H9 (cell line): ENCODE measurements around the gene IFNGR1. TPM values are rescaled to one million over a fixed set of nuclear protein-coding genes. Genes with fewer than 3 reads are reported as not detected.

Source experiments
- DNase-seq: peaks from one replicate; pipeline ENCODE4 v3.0.0-alpha.2; 2017
- H2AFZ ChIP-seq: one replicate; pipeline ENCODE4 v1.6.1; 2013; ENCODE audit warnings: mild to moderate bottlenecking, low read length, control low read depth, moderate library complexity
- H2AK5ac ChIP-seq: 2 replicates; pipeline ENCODE4 v1.6.1; 2013; ENCODE audit warnings: low read length, control low read depth, mixed read lengths; ENCODE audit not compliant: insufficient read length
- H2BK120ac ChIP-seq: one replicate; pipeline ENCODE4 v1.6.1; 2013; ENCODE audit warnings: low read depth, mild to moderate bottlenecking, low read length, control low read depth, inconsistent platforms; ENCODE audit not compliant: poor library complexity, severe bottlenecking
- H2BK12ac ChIP-seq: 2 replicates; pipeline ENCODE4 v1.6.1; 2013; ENCODE audit warnings: low read length, control low read depth, mixed read lengths, low read depth; ENCODE audit not compliant: insufficient read length
- H2BK15ac ChIP-seq: 2 replicates; pipeline ENCODE4 v1.6.1; 2013; ENCODE audit warnings: low read depth, low read length, control low read depth
- H2BK20ac ChIP-seq: one replicate; pipeline ENCODE4 v1.6.1; 2013; ENCODE audit warnings: low read depth, mild to moderate bottlenecking, low read length, control low read depth, inconsistent platforms; ENCODE audit not compliant: poor library complexity, severe bottlenecking
- H2BK5ac ChIP-seq: 2 replicates; pipeline ENCODE4 v1.6.1; 2013; ENCODE audit warnings: low read length, control low read depth, mixed read lengths; ENCODE audit not compliant: insufficient read length
- H3K14ac ChIP-seq: 2 replicates; pipeline ENCODE4 v1.6.1; 2013; ENCODE audit warnings: low read length, control low read depth; ENCODE audit not compliant: insufficient read depth
- H3K18ac ChIP-seq: 2 replicates; pipeline ENCODE4 v1.6.1; 2013; ENCODE audit warnings: low read depth, mild to moderate bottlenecking, mixed read lengths, low read length, control low read depth; ENCODE audit not compliant: insufficient read length
- H3K23ac ChIP-seq: 2 replicates; pipeline ENCODE4 v1.6.1; 2013; ENCODE audit warnings: low read length, control low read depth, mixed read lengths, low read depth; ENCODE audit not compliant: insufficient read length
- H3K23me2 ChIP-seq: 2 replicates; pipeline ENCODE4 v1.6.1; 2013; ENCODE audit warnings: low read depth, mild to moderate bottlenecking, mixed read lengths, low read length, control low read depth; ENCODE audit not compliant: insufficient read length, poor library complexity, severe bottlenecking
- H3K27ac ChIP-seq: 2 replicates; pipeline ENCODE4 v1.5.1; 2013; ENCODE audit warnings: low read length, control low read depth, mixed read lengths, low read depth; ENCODE audit not compliant: insufficient read length
- H3K27me3 ChIP-seq: 2 replicates; pipeline ENCODE4 v1.6.1; 2013; ENCODE audit warnings: low read length, control low read depth, inconsistent platforms; ENCODE audit not compliant: insufficient read depth
- H3K4ac ChIP-seq: 2 replicates; pipeline ENCODE4 v1.6.1; 2013; ENCODE audit warnings: low read depth, mild to moderate bottlenecking, control low read depth, inconsistent platforms, low read length, moderate library complexity
- H3K4me1 ChIP-seq: 2 replicates; pipeline ENCODE4 v1.6.1; 2013; ENCODE audit warnings: low read length, control low read depth, inconsistent platforms; ENCODE audit not compliant: insufficient read depth
- H3K4me2 ChIP-seq: 2 replicates; pipeline ENCODE4 v1.6.1; 2013; ENCODE audit warnings: low read length, control low read depth, mixed read lengths; ENCODE audit not compliant: insufficient read length, insufficient read depth
- H3K56ac ChIP-seq: 2 replicates; pipeline ENCODE4 v1.6.1; 2013; ENCODE audit warnings: low read depth, mild to moderate bottlenecking, mixed read lengths, low read length, control low read depth; ENCODE audit not compliant: insufficient read length
- H3K79me1 ChIP-seq: 2 replicates; pipeline ENCODE4 v1.6.1; 2013; ENCODE audit warnings: low read depth, mild to moderate bottlenecking, moderate library complexity, low read length, control low read depth, inconsistent platforms; ENCODE audit not compliant: insufficient read depth, poor library complexity, severe bottlenecking
- H3K79me2 ChIP-seq: 2 replicates; pipeline ENCODE4 v1.6.1; 2013; ENCODE audit warnings: low read length, control low read depth, inconsistent platforms; ENCODE audit not compliant: insufficient read depth
- H3K9ac ChIP-seq: 2 replicates; pipeline ENCODE4 v1.6.1; 2013; ENCODE audit warnings: low read length, control low read depth, mixed read lengths; ENCODE audit not compliant: insufficient read length; ENCODE audit errors: extremely low read depth
- H3K9me3 ChIP-seq: one replicate; pipeline ENCODE4 v1.6.1; 2013; ENCODE audit warnings: low read depth, low read length, inconsistent platforms; ENCODE audit not compliant: control insufficient read depth
- H3T11ph ChIP-seq: one replicate; pipeline ENCODE4 v1.6.1; 2013; ENCODE audit warnings: mild to moderate bottlenecking, low read length, control low read depth, inconsistent platforms
- H4K20me1 ChIP-seq: one replicate; pipeline ENCODE4 v1.6.1; 2013; ENCODE audit not compliant: control insufficient read depth, insufficient read length, insufficient read depth
- H4K5ac ChIP-seq: 2 replicates; pipeline ENCODE4 v1.6.1; 2013; ENCODE audit warnings: low read depth, mild to moderate bottlenecking, mixed read lengths, low read length, control low read depth; ENCODE audit not compliant: insufficient read length
- H4K8ac ChIP-seq: replicated peaks from 2 replicates; pipeline ENCODE4 v1.6.1; 2013; ENCODE audit warnings: low read length, control low read depth, mixed read lengths, low read depth; ENCODE audit not compliant: insufficient read length
- H4K91ac ChIP-seq: 2 replicates; pipeline ENCODE4 v1.6.1; 2013; ENCODE audit warnings: low read depth, mild to moderate bottlenecking, moderate library complexity, mixed read lengths, low read length, control low read depth; ENCODE audit not compliant: insufficient read length
- H3K27ac Mint-ChIP-seq, 3 experiments: 2 replicates in 2 of 3; 3 replicates in 1 of 3; pipeline ENCODE4 v1.8.0; 2020 to 2021; ENCODE audit warnings: mixed read lengths in 3 of 3, mild to moderate bottlenecking in 1 of 3, moderate library complexity in 1 of 3
- H3K27me3 Mint-ChIP-seq: 2 replicates; pipeline ENCODE4 v1.8.0; 2021; ENCODE audit warnings: low read depth, mild to moderate bottlenecking, moderate library complexity, mixed read lengths
- H3K36me3 Mint-ChIP-seq, 3 experiments: 2 replicates in 2 of 3; 3 replicates in 1 of 3; pipeline ENCODE4 v1.8.0; 2020 to 2021; ENCODE audit warnings: low read depth in 3 of 3, mixed read lengths in 3 of 3; ENCODE audit not compliant: insufficient read depth in 1 of 3
- H3K4me1 Mint-ChIP-seq, 2 experiments: 2 replicates each; pipeline ENCODE4 v1.8.0; 2020; ENCODE audit warnings: mixed read lengths in 2 of 2
- H3K4me3 Mint-ChIP-seq, 2 experiments: 2 replicates in 1 of 2; 3 replicates in 1 of 2; pipeline ENCODE4 v1.8.0; 2020 to 2021; ENCODE audit warnings: mild to moderate bottlenecking in 2 of 2, mixed read lengths in 2 of 2, moderate library complexity in 1 of 2
- H3K9me3 Mint-ChIP-seq, 2 experiments: 2 replicates in 1 of 2; 3 replicates in 1 of 2; pipeline ENCODE4 v1.8.0; 2020; ENCODE audit warnings: mild to moderate bottlenecking in 2 of 2, mixed read lengths in 2 of 2, moderate library complexity in 1 of 2
- WGBS: extraction: QIAGEN DNeasy Blood & Tissue Kit; methylation state at CpG from one replicate; pipeline ENCODE4 v1.1.7; 2013; ENCODE audit warnings: missing lambda C conversion rate, low lambda C conversion rate, mixed read lengths; ENCODE audit not compliant: insufficient read length; ENCODE audit errors: extremely low coverage; 5-methylcytosine and 5-hydroxymethylcytosine counted together
- total RNA-seq: library from RNA; stranded (reverse); gene quantifications from 2 replicates; pipeline ENCODE4 v1.2.1, GENCODE V29; 2021
- TF ChIP-seq, protein P1 (sequence below): fragments of 200-600 bp; sonication (generic); conservative IDR thresholded peaks from 3 replicates; pipeline ENCODE4 v1.8.0; 2021; ENCODE audit warnings: antibody characterized with exemption, mild to moderate bottlenecking

The IFNGR1 gene
- total RNA-seq, 1 experiment from 2014 or later: 32.2 TPM

DNA sequence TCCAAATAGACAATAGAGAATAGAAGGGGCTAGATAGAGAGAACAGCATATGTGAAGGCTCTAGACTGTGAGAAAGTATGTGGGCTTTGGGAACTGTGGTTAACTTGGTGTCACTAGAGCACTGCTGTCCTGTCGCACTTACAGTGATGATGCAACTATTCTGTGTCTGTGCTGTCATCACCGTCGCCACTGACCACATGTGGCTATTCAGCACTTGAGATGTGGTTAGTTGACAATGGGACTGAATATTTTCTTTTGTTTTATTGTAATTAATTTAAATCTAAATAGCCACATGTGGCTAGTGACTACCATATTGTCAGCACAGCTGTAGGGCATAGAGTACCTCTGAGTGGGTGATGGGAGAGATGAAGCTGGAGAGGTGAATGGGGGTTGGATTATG is 39.0 kb upstream of the IFNGR1 start:
- Histone ChIP-seq H3K79me1 (no peaks in the 10 kb centered on the region), H4K5ac (no peak overlapping the region), H2BK15ac (no peak overlapping the region), H2AK5ac (no peak overlapping the region), H3T11ph (no peak overlapping the region), H3K4me2 (no peak overlapping the region), H3K23ac (no peak overlapping the region), H3K14ac (no peak overlapping the region), H2BK5ac (no peak overlapping the region), H4K20me1 (no peaks in the 10 kb centered on the region), H2BK20ac (no peak overlapping the region), H3K56ac (no peak overlapping the region), H3K27ac (no peak overlapping the region), H3K4me1 (no peaks in the 10 kb centered on the region), H3K27me3 (no peaks in the 10 kb centered on the region), H3K23me2 (no peaks in the 10 kb centered on the region), H2AFZ (no peak overlapping the region), H4K8ac (no peak overlapping the region), H3K79me2 (no peaks in the 10 kb centered on the region), H3K9ac (no peak overlapping the region), H3K9me3 (peaks cover 4% of the 10 kb centered on the region), H3K4ac (no peak overlapping the region), H4K91ac (no peak overlapping the region), H3K18ac (no peak overlapping the region), H2BK120ac (no peak overlapping the region), H2BK12ac (no peak overlapping the region)
- H3K4me1 Mint-ChIP-seq: peaks cover 6 to 9% of the 10 kb centered on the region in 2 experiments
- no peaks in the 10 kb centered on the region; the same call in 1 of the 2 replicates for H3K27me3 Mint-ChIP-seq
- TF ChIP-seq, protein P1, sequence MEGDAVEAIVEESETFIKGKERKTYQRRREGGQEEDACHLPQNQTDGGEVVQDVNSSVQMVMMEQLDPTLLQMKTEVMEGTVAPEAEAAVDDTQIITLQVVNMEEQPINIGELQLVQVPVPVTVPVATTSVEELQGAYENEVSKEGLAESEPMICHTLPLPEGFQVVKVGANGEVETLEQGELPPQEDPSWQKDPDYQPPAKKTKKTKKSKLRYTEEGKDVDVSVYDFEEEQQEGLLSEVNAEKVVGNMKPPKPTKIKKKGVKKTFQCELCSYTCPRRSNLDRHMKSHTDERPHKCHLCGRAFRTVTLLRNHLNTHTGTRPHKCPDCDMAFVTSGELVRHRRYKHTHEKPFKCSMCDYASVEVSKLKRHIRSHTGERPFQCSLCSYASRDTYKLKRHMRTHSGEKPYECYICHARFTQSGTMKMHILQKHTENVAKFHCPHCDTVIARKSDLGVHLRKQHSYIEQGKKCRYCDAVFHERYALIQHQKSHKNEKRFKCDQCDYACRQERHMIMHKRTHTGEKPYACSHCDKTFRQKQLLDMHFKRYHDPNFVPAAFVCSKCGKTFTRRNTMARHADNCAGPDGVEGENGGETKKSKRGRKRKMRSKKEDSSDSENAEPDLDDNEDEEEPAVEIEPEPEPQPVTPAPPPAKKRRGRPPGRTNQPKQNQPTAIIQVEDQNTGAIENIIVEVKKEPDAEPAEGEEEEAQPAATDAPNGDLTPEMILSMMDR: no peak
- DNase-seq: no peak
- no peak overlapping the region; a peak in 1 of 7 replicates for H3K27ac Mint-ChIP-seq
- H3K36me3 Mint-ChIP-seq: peaks cover 6 to 20% (median 16%) of the 10 kb centered on the region in 3 experiments; a peak in 6 of 7 replicates
- no CpG with 5 or more reads among the region's 3 CpGs for WGBS
- peaks cover 35% of the 10 kb centered on the region in 2 experiments for H3K9me3 Mint-ChIP-seq
- H3K4me3 Mint-ChIP-seq: no peak overlapping the region
